WTC11 (cell line): ENCODE results near the gene SHISA6. TPM values are rescaled to one million over a fixed set of nuclear protein-coding genes. Genes with fewer than 3 reads are reported as not detected.

Experiments used
- ATAC-seq: fragments of 200-7000 bp; cut with Tn5 transposase; 2 replicates; pipeline ENCODE4 v1.10.0; 2021; ENCODE audit warnings: mild to moderate bottlenecking, moderate library complexity
- CTCF ChIA-PET: fragments of 300-600 bp; sonication (Branson Sonifier 250); formaldehyde crosslinking; loops from one replicate; lab custom pipeline; 2021; ENCODE audit warnings: antibody characterized with exemption; lab: Charles Lee
- POLR2A ChIA-PET: fragments of 350-600 bp; sonication (Branson Sonifier 250); formaldehyde crosslinking; loops from one replicate; lab custom pipeline; 2021; ENCODE audit warnings: antibody characterized with exemption; lab: Charles Lee
- DNase-seq: peaks from one replicate; pipeline ENCODE4 v3.0.0; 2021; ENCODE audit warnings: low spot score
- H3K27ac Mint-ChIP-seq: 2 replicates; pipeline ENCODE4 v1.8.0; 2021; ENCODE audit warnings: mixed read lengths
- H3K27me3 Mint-ChIP-seq: 2 replicates; pipeline ENCODE4 v1.8.0; 2021; ENCODE audit warnings: low read depth, mild to moderate bottlenecking, moderate library complexity, mixed read lengths
- H3K36me3 Mint-ChIP-seq: 2 replicates; pipeline ENCODE4 v1.8.0; 2021; ENCODE audit warnings: mixed read lengths
- H3K4me1 Mint-ChIP-seq: 2 replicates; pipeline ENCODE4 v1.8.0; 2022; ENCODE audit warnings: mixed read lengths
- H3K4me3 Mint-ChIP-seq: 2 replicates; pipeline ENCODE4 v1.8.0; 2021; ENCODE audit warnings: mild to moderate bottlenecking, moderate library complexity, mixed read lengths
- H3K9me3 Mint-ChIP-seq: 2 replicates; pipeline ENCODE4 v1.8.0; 2021; ENCODE audit warnings: mixed read lengths
- ETV6 ChIP-seq: sonication (generic); formaldehyde crosslinking; IDR thresholded peaks from 2 replicates; pipeline ENCODE4 v1.8.1; 2022; ENCODE audit warnings: mild to moderate bottlenecking, missing genetic modification reagents
- GRHL2 ChIP-seq: fragments of 250-450 bp; sonication (Bioruptor Pico); IDR thresholded peaks from 2 replicates; pipeline ENCODE4 v1.8.0; 2022; ENCODE audit warnings: mild to moderate bottlenecking, moderate library complexity; ENCODE audit not compliant: insufficient replicate concordance, severe bottlenecking
- KAT7 ChIP-seq: sonication (generic); formaldehyde crosslinking; IDR thresholded peaks from 2 replicates; pipeline ENCODE4 v1.8.1; 2023; ENCODE audit warnings: missing genetic modification reagents, mild to moderate bottlenecking, borderline replicate concordance
- OVOL2 ChIP-seq: fragments of 250-450 bp; sonication (Bioruptor Pico); IDR thresholded peaks from 2 replicates; pipeline ENCODE4 v1.9.0; 2021; ENCODE audit warnings: mild to moderate bottlenecking, borderline replicate concordance
- SMAD3 ChIP-seq: sonication (generic); formaldehyde crosslinking; IDR thresholded peaks from 2 replicates; pipeline ENCODE4 v1.8.0; 2022; ENCODE audit warnings: missing genetic modification reagents, mild to moderate bottlenecking, borderline replicate concordance
- SMAD4 ChIP-seq: sonication (generic); formaldehyde crosslinking; IDR thresholded peaks from 2 replicates; pipeline ENCODE4 v1.8.0; 2022; ENCODE audit warnings: mild to moderate bottlenecking, missing genetic modification reagents
- TCF7 ChIP-seq: sonication (generic); formaldehyde crosslinking; IDR thresholded peaks from 2 replicates; pipeline ENCODE4 v1.8.0; 2022; ENCODE audit warnings: mild to moderate bottlenecking, low read depth, missing genetic modification reagents, moderate library complexity
- ZNF219 ChIP-seq: sonication (generic); formaldehyde crosslinking; IDR thresholded peaks from 2 replicates; pipeline ENCODE4 v1.8.0; 2023; ENCODE audit warnings: missing genetic modification reagents, mild to moderate bottlenecking, borderline replicate concordance
- ZNF263 ChIP-seq: sonication (generic); formaldehyde crosslinking; IDR thresholded peaks from 2 replicates; pipeline ENCODE4 v1.8.1; 2022; ENCODE audit warnings: low read depth, mild to moderate bottlenecking, moderate library complexity, missing genetic modification reagents
- total RNA-seq: library from RNA; stranded (reverse); gene quantifications from 3 replicates; pipeline ENCODE4 v1.2.3, GENCODE V29; 2021
- TF ChIP-seq, protein P1 (sequence below): sonication (generic); formaldehyde crosslinking; IDR thresholded peaks from 2 replicates; pipeline ENCODE4 v1.8.1; 2023; ENCODE audit warnings: mild to moderate bottlenecking, missing genetic modification reagents
- TF ChIP-seq, protein P2 (sequence below): sonication (generic); formaldehyde crosslinking; IDR thresholded peaks from 2 replicates; pipeline ENCODE4 v1.8.0; 2022; ENCODE audit warnings: mild to moderate bottlenecking, missing genetic modification reagents
- TF ChIP-seq, protein P3 (sequence below): fragments of 250-450 bp; sonication (Bioruptor Pico); conservative IDR thresholded peaks from 2 replicates; pipeline ENCODE4 v1.9.0; 2021; ENCODE audit warnings: mild to moderate bottlenecking
- TF ChIP-seq, protein P4 (sequence below): sonication (generic); formaldehyde crosslinking; IDR thresholded peaks from 2 replicates; pipeline ENCODE4 v1.8.1; 2022; ENCODE audit warnings: low read depth, mild to moderate bottlenecking, moderate library complexity, missing genetic modification reagents, borderline replicate concordance
- TF ChIP-seq, protein P5 (sequence below): sonication (generic); formaldehyde crosslinking; IDR thresholded peaks from 2 replicates; pipeline ENCODE4 v1.8.0; 2023; ENCODE audit warnings: missing genetic modification reagents
- TF ChIP-seq, protein P6 (sequence below): sonication (generic); formaldehyde crosslinking; IDR thresholded peaks from 2 replicates; pipeline ENCODE4 v1.8.0; 2022; ENCODE audit warnings: mild to moderate bottlenecking, missing genetic modification reagents
- TF ChIP-seq, protein P7 (sequence below): fragments of 250-450 bp; sonication (Bioruptor Pico); IDR thresholded peaks from 2 replicates; pipeline ENCODE4 v2.1.2; 2022; ENCODE audit warnings: mild to moderate bottlenecking, moderate library complexity
- TF ChIP-seq, protein P8 (sequence below): sonication (generic); formaldehyde crosslinking; IDR thresholded peaks from 2 replicates; pipeline ENCODE4 v1.8.1; 2023; ENCODE audit warnings: mild to moderate bottlenecking, moderate library complexity, missing genetic modification reagents

The SHISA6 gene
- total RNA-seq, 1 experiment from 2014 or later = 1.1 TPM

DNA sequence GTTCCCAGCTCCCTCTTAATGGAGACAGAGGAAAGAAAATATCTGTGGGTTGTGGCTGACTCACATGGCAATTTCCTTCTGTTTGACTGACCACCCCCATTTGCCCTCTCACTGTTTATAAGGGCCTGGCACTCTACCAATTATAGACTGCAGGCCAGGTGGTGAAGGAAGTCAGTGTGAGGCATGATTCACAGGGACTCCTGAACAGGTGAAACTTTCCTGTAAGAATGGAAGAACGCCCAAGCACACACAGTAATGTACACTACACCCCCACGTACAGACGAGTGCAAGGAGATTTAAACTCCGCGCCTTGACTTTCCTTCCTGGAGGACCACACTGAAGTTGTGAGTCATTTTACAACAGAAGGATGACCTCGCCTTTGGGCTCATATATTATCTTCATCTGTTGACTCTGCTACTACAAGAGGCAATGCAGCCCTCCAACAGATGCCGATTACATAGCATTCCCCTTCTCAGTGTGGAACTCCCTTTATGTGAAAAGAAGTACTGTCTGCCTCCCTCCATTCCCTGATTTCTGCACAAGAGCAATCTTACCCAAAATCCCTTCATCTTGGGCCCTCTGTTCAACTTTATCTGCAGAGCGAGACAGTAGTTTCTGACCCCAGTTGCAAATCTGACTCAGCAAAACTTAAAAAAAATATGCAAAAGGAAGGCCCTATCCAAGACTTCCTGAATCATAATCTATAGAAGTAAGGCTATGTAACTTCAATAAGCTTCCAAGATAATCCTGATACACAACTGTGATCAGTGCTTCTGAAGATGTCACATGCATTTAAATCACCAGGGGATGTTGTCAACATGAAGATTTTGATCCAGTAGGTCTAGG, 163.6 kb downstream of the SHISA6 start:
- POLR2A ChIA-PET = no interaction called here
- no peak for ATAC-seq
- TF ChIP-seq, protein P1, sequence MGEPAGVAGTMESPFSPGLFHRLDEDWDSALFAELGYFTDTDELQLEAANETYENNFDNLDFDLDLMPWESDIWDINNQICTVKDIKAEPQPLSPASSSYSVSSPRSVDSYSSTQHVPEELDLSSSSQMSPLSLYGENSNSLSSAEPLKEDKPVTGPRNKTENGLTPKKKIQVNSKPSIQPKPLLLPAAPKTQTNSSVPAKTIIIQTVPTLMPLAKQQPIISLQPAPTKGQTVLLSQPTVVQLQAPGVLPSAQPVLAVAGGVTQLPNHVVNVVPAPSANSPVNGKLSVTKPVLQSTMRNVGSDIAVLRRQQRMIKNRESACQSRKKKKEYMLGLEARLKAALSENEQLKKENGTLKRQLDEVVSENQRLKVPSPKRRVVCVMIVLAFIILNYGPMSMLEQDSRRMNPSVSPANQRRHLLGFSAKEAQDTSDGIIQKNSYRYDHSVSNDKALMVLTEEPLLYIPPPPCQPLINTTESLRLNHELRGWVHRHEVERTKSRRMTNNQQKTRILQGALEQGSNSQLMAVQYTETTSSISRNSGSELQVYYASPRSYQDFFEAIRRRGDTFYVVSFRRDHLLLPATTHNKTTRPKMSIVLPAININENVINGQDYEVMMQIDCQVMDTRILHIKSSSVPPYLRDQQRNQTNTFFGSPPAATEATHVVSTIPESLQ (CRISPR knock-in tag) = no peak
- TF ChIP-seq SMAD3 (CRISPR knock-in tag) = no peak
- TF ChIP-seq, protein P2, sequence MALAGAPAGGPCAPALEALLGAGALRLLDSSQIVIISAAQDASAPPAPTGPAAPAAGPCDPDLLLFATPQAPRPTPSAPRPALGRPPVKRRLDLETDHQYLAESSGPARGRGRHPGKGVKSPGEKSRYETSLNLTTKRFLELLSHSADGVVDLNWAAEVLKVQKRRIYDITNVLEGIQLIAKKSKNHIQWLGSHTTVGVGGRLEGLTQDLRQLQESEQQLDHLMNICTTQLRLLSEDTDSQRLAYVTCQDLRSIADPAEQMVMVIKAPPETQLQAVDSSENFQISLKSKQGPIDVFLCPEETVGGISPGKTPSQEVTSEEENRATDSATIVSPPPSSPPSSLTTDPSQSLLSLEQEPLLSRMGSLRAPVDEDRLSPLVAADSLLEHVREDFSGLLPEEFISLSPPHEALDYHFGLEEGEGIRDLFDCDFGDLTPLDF (CRISPR knock-in tag) = no peak
- TF ChIP-seq ZNF263 = no peak
- no peak for TF ChIP-seq SMAD4 (CRISPR knock-in tag)
- TF ChIP-seq, protein P3, sequence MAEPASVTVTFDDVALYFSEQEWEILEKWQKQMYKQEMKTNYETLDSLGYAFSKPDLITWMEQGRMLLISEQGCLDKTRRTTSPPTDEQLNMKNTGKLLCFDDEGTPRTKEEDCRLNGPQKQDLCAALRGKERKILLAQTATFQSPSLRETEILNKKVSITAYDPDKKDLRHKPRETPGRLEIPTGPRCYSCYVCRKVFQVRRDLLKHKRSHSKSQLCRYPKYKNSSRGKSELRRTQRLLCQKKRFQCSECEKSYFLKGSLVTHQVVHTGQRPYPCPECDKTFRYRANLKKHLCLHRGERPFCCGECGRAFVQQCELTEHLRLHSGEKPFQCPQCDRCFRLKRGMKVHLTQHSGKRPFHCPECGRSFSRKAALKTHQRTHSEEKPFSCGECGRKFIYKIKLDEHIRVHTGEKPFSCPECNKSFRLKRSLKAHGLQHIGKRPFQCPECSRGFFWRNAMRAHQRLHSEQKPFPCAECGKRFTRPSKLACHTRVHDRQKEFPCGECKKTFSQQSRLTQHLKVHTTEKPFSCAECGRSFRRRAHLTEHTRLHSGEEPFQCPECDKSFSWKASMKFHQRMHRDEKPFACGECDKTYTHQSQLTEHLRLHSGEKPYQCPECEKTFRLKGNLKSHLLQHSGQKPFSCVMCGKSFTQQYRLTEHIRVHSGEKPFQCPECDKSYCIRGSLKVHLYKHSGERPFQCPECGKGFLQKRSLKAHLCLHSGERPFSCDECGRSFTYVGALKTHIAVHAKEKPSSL (CRISPR knock-in tag) = no peak
- no peak for TF ChIP-seq ETV6 (CRISPR knock-in tag)
- TF ChIP-seq KAT7 = no peak
- no peak for TF ChIP-seq TCF7 (CRISPR knock-in tag)
- TF ChIP-seq, protein P4, sequence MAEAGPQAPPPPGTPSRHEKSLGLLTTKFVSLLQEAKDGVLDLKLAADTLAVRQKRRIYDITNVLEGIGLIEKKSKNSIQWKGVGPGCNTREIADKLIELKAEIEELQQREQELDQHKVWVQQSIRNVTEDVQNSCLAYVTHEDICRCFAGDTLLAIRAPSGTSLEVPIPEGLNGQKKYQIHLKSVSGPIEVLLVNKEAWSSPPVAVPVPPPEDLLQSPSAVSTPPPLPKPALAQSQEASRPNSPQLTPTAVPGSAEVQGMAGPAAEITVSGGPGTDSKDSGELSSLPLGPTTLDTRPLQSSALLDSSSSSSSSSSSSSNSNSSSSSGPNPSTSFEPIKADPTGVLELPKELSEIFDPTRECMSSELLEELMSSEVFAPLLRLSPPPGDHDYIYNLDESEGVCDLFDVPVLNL (CRISPR knock-in tag) = no peak

DNA sequence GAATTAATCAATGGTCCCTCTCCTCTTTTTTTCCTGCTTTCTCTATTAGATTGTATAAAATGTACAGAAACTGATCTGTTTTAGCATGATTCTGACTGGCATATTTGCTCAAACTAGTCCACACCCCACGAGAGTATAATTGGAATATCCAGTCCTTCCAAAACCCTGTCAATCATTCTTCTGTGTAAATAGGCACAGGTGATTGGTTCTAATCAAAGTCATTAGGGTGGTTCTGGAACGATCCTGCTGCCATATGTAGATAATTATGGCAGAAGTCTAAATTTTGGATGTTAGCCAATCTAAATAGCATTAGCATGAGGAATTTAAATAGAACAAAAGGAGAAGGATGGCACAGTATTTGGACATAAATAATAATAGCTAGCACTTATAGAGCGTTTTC, 165.7 kb downstream of the SHISA6 start:
- Mint-ChIP-seq H3K27me3 (peaks cover 3% of the 10 kb centered on the region; the same call in 1 of the 2 replicates), H3K4me3 (no peak overlapping the region), H3K9me3 (peaks cover 82% of the 10 kb centered on the region), H3K27ac (no peak overlapping the region), H3K4me1 (no peaks in the 10 kb centered on the region), H3K36me3 (peaks cover 64% of the 10 kb centered on the region)
- no peak for ATAC-seq
- ChIA-PET CTCF (no interaction called here), POLR2A (no interaction called here)
- no peak for DNase-seq
- TF ChIP-seq, protein P5, sequence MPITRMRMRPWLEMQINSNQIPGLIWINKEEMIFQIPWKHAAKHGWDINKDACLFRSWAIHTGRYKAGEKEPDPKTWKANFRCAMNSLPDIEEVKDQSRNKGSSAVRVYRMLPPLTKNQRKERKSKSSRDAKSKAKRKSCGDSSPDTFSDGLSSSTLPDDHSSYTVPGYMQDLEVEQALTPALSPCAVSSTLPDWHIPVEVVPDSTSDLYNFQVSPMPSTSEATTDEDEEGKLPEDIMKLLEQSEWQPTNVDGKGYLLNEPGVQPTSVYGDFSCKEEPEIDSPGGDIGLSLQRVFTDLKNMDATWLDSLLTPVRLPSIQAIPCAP = no peak
- TF ChIP-seq, protein P6, sequence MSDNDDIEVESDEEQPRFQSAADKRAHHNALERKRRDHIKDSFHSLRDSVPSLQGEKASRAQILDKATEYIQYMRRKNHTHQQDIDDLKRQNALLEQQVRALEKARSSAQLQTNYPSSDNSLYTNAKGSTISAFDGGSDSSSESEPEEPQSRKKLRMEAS (CRISPR knock-in tag) = no peak
- TF ChIP-seq, protein P7, sequence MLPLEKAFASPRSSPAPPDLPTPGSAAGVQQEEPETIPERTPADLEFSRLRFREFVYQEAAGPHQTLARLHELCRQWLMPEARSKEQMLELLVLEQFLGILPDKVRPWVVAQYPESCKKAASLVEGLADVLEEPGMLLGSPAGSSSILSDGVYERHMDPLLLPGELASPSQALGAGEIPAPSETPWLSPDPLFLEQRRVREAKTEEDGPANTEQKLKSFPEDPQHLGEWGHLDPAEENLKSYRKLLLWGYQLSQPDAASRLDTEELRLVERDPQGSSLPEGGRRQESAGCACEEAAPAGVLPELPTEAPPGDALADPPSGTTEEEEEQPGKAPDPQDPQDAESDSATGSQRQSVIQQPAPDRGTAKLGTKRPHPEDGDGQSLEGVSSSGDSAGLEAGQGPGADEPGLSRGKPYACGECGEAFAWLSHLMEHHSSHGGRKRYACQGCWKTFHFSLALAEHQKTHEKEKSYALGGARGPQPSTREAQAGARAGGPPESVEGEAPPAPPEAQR (CRISPR knock-in tag) = no peak
- TF ChIP-seq, protein P1 (CRISPR knock-in tag) = no peak
- TF ChIP-seq, protein P8, sequence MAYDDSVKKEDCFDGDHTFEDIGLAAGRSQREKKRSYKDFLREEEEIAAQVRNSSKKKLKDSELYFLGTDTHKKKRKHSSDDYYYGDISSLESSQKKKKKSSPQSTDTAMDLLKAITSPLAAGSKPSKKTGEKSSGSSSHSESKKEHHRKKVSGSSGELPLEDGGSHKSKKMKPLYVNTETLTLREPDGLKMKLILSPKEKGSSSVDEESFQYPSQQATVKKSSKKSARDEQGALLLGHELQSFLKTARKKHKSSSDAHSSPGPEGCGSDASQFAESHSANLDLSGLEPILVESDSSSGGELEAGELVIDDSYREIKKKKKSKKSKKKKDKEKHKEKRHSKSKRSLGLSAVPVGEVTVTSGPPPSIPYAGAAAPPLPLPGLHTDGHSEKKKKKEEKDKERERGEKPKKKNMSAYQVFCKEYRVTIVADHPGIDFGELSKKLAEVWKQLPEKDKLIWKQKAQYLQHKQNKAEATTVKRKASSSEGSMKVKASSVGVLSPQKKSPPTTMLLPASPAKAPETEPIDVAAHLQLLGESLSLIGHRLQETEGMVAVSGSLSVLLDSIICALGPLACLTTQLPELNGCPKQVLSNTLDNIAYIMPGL = no peak
- TF ChIP-seq ETV6 (CRISPR knock-in tag) = no peak
- no peak for TF ChIP-seq OVOL2
- no peak for TF ChIP-seq GRHL2 (CRISPR knock-in tag)
- TF ChIP-seq ZNF219 (CRISPR knock-in tag) = no peak

More for the DNA sequence above, 163.6 kb downstream of the SHISA6 start:
- Mint-ChIP-seq H3K9me3 (peaks cover 87% of the 10 kb centered on the region), H3K27me3 (peaks cover 9% of the 10 kb centered on the region; the same call in 1 of the 2 replicates), H3K4me3 (no peak overlapping the region), H3K36me3 (peaks cover 75% of the 10 kb centered on the region), H3K4me1 (no peaks in the 10 kb centered on the region), H3K27ac (no peak overlapping the region)
- no peak for DNase-seq
- CTCF ChIA-PET = no interaction called here
